GM21423 (cell line): ENCODE data around the gene SLC66A1.
"Not testable (repeated sequence)": the region's sequence is repeated elsewhere in the genome, so short reads cannot be mapped to it uniquely, and the experiment has no call there.

Experiments used
- ATAC-seq: cut with Tn5 transposase; IDR thresholded peaks from one replicate; pipeline ENCODE4 v1.9.1; 2021; ENCODE audit warnings: mild to moderate bottlenecking, moderate library complexity; ENCODE audit not compliant: unreplicated experiment

SLC66A1 gene

GRCh38 chr1:19304081-19304480 is 8.0 kb upstream of the SLC66A1 start:
- ATAC-seq: not testable (repeated sequence)

DNA sequence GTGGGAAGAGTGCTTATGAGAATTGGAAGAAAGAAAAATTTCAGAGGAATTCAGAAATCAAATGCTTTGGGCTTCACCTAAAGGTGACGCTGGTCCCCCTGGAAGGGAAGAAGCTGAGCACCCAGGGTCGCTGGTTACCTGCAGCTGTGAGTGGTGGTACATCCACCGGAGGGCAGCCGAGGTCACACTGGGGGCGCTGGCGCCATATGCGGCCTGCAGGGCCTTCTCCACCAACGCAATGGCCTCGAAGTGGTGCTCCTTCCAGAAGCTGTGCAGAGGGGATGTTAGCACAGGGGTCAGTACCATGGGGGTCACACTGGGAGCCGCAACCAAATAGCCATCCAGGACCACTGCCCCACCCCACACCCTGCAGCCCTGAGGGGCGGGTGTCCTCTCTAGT is 6.2 kb upstream of the SLC66A1 start:
- no peak for ATAC-seq

GRCh38 chr1:19306941-19307340 is 5.2 kb upstream of the SLC66A1 start:
- no peak for ATAC-seq

- no peak for ATAC-seq
These were observed 4.2 kb upstream of the SLC66A1 start for GRCh38 chr1:19307794-19308508.

DNA sequence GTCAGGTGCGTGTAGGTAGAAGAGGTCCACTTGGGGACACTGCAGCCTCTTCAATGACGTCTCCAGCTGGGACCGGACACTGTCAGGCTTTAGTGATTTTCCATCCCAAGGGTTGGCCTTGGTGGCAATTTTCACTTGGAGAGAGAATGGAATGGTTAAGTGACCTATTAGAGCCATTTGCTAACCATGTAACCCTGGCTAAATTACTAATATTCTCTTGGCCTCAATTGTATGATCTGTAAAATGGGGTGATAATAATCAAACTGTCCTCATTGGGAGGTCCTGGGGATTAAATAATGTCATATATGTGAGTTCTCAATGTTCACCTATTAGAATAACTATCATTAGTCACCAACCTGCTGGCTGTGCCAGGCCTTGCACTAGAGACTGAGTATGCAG is 3.6 kb upstream of the SLC66A1 start:
- no peak for ATAC-seq

- ATAC-seq: no peak
These were observed 2.9 kb upstream of the SLC66A1 start for GRCh38 chr1:19309123-19309813.

GRCh38 chr1:19310061-19310460 is 2.1 kb upstream of the SLC66A1 start:
- no peak for ATAC-seq

GRCh38 chr1:19310720-19311502 is 1.2 kb upstream of the SLC66A1 start:
- ATAC-seq: no peak

- ATAC-seq: no peak
These were observed 609 bp upstream of the SLC66A1 start for GRCh38 chr1:19311503-19311930.

DNA sequence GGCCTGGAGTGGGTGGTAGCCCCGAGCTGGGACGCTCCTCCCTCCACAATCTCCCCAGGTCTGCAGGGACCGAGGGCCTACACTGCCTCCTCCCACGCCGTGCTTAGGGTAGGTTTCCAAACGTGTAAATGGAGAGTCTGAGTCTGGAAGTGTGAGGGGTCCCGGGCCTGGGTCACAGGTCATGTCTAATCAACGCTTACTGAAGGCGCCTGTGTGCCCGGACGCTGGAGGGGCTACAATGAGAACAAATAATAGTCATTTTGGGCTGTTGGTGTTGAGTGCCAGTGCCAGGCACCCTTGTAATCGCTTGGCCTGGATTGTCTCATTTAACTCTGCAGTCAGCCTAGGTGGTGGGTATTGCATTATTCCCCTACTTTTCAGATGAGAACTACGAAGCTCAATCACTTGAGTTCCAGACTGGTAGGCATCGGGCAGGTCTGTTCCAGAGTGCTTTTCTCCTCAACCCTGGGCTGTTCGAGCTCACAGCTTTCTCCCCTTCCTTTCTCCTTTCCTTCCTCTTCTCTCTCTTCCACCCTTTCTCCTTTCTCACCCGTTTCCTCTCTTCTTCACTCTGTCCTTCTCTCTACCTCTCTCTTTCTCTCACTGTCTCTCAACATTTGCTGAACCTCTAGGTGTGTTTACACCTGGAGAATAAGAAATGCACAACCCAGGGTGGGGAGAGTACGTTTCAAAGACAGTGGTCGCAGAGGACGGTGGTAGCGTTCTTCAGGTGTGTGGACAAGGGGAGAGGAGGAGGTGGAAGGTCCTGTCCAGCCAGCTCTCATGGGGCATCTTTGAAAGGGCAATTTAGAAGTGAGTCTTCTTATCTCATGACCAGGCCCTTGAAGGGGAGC is 883 bp downstream of the SLC66A1 start:
- ATAC-seq: no peak

DNA sequence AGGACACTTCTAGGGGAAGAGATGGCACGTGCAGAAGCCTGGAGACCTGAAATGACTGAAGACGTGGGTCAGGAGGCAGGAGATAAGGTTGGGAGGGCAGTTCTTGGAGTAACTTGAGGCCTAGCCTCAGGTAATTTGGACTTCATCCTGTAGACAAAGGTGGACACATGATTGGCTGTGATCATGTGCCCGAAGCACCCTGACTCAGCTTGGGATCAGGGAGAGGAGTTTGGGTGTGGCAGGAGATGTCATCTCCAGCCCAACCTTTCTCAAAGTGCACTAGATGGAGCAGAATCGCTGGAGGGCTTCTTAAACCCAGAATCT is 1.5 kb downstream of the SLC66A1 start:
- ATAC-seq: no peak

GRCh38 chr1:19313961-19314882 is 2.1 kb downstream of the SLC66A1 start:
- ATAC-seq: no peak

DNA sequence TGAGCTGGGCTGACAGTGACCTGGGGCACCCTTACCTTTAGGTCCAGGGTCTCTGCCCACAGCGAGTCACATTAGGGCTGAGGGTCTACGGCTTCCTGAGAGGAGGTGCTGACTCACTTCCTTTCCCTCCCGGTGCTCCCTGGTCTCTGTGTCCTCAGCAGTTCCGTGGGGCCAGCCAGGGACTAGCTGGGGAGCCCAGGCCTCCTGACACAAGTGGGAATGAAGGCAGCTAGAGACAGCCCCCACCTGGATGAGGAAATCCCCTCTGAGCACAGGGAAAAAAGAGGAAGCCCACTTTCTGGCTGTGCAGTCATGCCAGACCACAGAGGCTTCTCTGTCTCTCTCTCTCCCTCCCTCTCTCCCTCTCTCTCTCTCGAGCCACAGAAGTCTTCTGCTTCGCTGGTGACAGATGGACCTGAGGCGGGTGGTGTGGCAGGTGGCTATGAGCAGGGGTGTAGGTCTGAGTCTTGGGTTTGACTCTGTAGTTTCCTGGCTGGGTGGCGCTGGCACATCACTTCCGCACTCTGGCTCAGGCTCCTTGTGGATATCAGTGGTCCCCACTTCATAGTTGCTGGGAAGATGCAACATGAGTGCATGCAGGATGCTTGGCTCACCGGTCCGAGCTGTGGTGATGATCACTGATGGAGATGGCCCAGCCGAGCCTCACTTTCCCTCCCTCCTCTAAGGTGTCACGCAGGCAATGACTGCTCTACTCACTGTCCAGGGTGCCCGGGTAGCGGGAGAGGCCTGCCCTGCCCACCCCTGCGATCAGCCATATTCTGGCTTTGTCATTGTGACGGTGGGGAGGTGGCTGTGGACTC is 3.5 kb downstream of the SLC66A1 start:
- no peak for ATAC-seq

DNA sequence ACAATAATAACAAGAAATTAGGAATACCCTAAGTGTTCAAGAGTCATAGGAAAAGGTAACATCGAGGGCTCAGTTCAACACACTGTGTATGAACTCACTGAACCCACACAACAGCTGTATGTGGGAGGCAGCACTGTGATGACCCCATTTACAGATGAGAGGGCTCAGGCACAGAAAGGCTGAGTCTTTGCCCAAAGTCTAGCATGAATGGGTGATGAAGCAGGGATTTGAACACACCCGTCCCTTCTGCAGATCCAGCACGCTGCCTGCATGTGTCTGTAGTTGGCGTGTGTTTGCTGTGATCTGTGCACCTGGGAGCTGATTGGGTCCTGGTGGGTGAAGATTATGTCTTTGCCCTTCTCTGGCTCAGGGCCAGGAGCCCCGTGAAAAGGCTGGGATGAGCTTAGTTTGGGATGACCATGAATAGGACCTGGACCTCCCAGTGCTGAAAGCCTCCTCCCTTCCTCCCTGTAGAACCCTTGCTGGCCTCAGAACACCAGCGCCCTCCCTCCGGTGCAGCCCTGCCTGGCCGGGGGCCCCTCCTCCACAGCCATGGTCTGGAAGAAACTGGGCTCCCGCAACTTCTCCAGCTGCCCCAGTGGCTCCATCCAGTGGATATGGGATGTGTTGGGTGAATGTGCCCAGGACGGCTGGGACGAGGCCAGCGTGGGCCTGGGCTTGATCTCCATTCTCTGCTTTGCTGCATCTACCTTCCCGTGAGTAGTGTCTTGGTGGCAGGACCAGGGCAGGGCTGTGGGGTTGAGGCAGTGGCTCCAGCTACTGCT is 5.2 kb downstream of the SLC66A1 start:
- ATAC-seq: no peak

- ATAC-seq: no peak
These were observed 7.1 kb downstream of the SLC66A1 start for GRCh38 chr1:19319196-19319595.

- no peak for ATAC-seq
These were observed 8.9 kb downstream of the SLC66A1 start for GRCh38 chr1:19321071-19321470.

GRCh38 chr1:19322481-19322880 is 10.4 kb downstream of the SLC66A1 start:
- ATAC-seq: no peak

DNA sequence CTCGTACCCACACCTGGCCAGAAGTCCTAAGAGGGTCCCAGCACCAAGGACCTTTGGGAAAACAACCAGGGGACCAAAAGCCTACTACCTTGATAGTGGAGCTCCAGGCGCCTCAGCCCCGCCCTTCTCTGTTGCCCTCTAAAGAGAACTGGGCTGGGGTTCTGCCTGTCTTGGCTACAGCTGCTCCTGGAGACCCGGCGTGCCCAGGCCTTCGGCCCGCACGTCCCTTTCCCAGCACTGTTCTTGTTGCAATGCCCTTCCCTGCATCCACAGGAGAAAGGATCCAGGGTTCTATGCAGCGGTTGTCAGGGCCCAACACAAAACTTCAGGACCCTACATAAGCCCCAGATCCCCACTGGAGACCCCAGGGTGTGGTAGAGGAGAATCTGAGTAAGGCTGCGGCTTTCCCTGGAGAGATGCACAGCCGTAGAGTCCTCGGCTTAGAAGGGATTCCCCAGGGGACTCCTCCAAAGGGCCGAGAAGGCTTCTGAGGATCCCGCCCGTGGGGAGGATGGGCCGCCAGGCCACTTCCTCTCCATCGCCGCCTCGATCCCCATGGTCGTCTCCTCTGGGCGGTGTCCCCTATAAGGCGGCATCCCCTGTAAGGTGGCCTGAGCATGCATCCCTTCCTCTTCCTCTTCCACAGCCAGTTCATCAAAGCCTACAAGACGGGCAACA is 12.0 kb downstream of the SLC66A1 start:
- ATAC-seq: no peak
